GM10266 (cell line): Measurements from ENCODE around the gene CRTC1.
A peak's percentile ranks its signal among the peaks of the same experiment; 100 is the strongest.

Experiments
- DNase-seq: peaks from one replicate; pipeline ENCODE4 v3.0.0; 2012; ENCODE audit errors: extremely low spot score
- TF ChIP-seq, protein P1 (sequence below): IDR thresholded peaks from 2 replicates; pipeline ENCODE4 v1.5.1; 2012; ENCODE audit warnings: mild to moderate bottlenecking, low read depth; ENCODE audit not compliant: control insufficient read depth, insufficient read depth; ENCODE audit errors: missing control alignments

CRTC1 gene

DNA sequence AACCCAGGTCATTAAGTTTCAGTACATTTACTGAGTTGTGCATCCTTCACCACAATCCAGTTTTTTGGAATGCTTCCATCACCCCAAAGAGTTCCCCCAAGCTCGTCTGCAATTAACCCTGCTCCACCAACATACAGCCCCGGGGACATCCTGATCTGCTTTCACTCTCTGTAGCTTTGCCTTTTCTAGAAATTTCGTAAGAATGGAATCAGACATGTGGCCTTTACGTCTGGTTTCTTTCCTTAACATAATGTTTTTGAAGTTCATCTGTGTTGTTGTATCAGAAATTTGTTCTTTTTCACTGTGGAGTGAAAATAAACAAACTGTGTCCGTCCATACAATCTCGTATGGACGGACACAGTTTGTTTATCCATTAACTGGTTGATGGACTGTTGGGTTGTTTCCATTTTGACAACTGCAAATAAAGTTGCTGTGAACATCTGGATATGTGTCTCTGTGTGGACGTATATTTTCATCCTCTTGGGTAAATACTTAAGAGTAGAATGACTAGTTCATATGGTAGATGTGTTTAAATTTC lies 43.7 kb upstream of the CRTC1 start:
- DNase-seq: no peak
- TF ChIP-seq, protein P1, sequence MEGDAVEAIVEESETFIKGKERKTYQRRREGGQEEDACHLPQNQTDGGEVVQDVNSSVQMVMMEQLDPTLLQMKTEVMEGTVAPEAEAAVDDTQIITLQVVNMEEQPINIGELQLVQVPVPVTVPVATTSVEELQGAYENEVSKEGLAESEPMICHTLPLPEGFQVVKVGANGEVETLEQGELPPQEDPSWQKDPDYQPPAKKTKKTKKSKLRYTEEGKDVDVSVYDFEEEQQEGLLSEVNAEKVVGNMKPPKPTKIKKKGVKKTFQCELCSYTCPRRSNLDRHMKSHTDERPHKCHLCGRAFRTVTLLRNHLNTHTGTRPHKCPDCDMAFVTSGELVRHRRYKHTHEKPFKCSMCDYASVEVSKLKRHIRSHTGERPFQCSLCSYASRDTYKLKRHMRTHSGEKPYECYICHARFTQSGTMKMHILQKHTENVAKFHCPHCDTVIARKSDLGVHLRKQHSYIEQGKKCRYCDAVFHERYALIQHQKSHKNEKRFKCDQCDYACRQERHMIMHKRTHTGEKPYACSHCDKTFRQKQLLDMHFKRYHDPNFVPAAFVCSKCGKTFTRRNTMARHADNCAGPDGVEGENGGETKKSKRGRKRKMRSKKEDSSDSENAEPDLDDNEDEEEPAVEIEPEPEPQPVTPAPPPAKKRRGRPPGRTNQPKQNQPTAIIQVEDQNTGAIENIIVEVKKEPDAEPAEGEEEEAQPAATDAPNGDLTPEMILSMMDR: no peak

- DNase-seq: peak; percentile 58
- TF ChIP-seq, protein P1: no peak
These were observed 39.1 kb upstream of the CRTC1 start for GRCh38 chr19:18644196-18645034.

GRCh38 chr19:18645035-18645511 lies 38.4 kb upstream of the CRTC1 start:
- DNase-seq: no peak
- TF ChIP-seq, protein P1: no peak

- DNase-seq: no peak
- TF ChIP-seq, protein P1: no peak
These were observed 36.7 kb upstream of the CRTC1 start for GRCh38 chr19:18646535-18647370.

DNA sequence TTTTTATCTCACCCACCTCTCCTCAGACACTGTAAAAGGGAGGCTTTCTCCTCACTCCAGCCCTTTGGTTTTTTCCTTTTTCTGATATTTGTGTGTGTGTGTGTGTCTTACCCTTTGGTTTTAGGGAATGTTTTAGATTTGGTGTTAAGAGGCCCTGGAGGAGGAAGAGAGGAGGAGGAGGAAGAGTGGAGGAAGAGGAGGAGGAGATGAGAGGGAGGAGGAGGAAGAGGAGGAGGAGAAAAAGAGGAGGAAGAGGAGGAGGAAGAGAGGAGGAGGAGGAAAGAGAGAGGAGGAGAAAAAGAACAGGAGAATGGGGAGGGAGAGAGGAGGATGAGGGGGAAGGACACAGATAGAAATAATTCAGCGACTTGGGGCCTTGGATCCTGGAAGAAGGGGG lies 36.1 kb upstream of the CRTC1 start:
- TF ChIP-seq, protein P1: no peak
- DNase-seq: no peak

- DNase-seq: no peak
- TF ChIP-seq, protein P1: no peak
These were observed 35.7 kb upstream of the CRTC1 start for GRCh38 chr19:18647807-18648206.
